ENCODE data around the gene LRP1. TPM values are rescaled to one million over a fixed set of nuclear protein-coding genes. Genes with fewer than 3 reads are reported as not detected.

The LRP1 gene
- total RNA-seq, 1 donor from 2014 or later: 477 TPM

DNA sequence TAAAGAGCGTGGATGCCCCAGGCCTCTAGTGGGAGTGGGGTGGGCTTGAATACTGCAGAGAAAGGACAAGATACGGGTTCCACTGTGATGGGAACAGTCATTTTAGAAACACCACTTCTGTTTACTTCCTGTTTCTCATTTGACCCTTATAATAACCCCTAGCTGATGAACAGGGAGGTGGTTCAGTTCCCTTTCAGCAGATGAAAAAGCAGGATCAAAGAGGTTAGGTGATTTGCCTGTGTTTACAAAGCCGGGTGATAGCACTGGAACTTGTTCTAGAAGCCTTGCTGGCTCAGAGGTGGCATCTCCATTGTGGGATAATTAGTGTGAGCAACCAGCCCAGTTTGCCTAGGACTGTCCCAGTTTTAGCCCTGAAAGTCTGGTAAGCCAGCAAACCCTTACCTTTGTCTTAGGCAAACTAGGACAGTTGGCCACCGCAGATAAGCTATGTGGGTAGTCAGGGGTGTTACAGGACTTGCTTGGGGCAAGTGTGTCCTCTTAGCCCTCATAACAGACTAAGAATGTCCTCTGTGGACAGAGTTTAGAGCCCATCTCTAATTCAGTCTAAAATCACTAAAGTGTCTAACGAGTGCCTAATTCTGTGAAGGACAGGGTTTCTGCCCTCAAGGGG lies 26.6 kb downstream of the LRP1 start:
- Histone ChIP-seq H3K27ac (peak overlapping the region; percentile 92), H3K9me3 (no peaks in the 10 kb centered on the region), H3K4me3 (no peak overlapping the region), H3K4me1 (peaks cover 64% of the 10 kb centered on the region), H3K27me3 (no peaks in the 10 kb centered on the region), H3K36me3 (peaks cover 3 to 56% of the 10 kb centered on the region in 2 donors)
- intact Hi-C loops (cut with DNase I): no loop called here
- no peak for DNase-seq (ENCODE audit: extremely low spot score in 2 of 2)
- TF ChIP-seq, protein P1, sequence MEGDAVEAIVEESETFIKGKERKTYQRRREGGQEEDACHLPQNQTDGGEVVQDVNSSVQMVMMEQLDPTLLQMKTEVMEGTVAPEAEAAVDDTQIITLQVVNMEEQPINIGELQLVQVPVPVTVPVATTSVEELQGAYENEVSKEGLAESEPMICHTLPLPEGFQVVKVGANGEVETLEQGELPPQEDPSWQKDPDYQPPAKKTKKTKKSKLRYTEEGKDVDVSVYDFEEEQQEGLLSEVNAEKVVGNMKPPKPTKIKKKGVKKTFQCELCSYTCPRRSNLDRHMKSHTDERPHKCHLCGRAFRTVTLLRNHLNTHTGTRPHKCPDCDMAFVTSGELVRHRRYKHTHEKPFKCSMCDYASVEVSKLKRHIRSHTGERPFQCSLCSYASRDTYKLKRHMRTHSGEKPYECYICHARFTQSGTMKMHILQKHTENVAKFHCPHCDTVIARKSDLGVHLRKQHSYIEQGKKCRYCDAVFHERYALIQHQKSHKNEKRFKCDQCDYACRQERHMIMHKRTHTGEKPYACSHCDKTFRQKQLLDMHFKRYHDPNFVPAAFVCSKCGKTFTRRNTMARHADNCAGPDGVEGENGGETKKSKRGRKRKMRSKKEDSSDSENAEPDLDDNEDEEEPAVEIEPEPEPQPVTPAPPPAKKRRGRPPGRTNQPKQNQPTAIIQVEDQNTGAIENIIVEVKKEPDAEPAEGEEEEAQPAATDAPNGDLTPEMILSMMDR (IDR thresholded peaks at IDR 0.05): no peak
- TF ChIP-seq POLR2A (IDR thresholded peaks at IDR 0.05): no peak
- TF ChIP-seq POLR2AphosphoS5 (IDR thresholded peaks at IDR 0.05; ENCODE audit: insufficient read depth in 1 of 2, low read depth in 1 of 2): no peak

DNA sequence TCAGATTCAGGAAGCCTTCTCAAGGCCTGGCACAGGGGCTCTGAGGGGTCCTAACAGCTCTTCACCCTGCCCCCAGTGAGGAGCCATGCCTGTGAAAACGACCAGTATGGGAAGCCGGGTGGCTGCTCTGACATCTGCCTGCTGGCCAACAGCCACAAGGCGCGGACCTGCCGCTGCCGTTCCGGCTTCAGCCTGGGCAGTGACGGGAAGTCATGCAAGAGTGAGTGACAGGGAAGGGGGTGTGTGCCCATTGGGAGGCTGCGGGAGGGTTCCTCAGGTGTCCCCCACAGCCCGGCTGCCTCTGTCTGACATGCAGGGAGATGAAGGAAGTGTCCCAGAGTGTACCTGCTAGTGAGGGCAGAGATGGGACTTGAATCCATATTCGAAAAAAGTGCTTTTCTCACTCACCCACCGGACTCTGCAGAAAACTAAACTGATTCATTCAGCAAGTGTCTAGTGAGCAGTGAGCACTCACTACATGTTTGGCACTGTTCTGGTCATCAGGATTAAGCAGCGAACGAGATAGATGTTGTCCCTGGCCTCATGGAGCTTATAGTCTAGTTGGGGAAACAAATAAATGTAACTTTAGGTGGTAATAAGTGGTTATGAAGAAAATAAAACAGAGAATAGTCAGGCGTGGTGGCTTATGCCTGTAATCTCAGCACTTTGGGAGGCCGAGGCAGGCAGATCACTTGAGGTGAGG lies 28.6 kb downstream of the LRP1 start:
- no peak for DNase-seq (ENCODE audit: extremely low spot score in 2 of 2)
- intact Hi-C loops (cut with DNase I): no loop called here
- Histone ChIP-seq H3K36me3 (peaks cover 8 to 75% of the 10 kb centered on the region in 2 donors), H3K27ac (no peak overlapping the region), H3K9me3 (no peaks in the 10 kb centered on the region), H3K4me3 (no peak overlapping the region), H3K4me1 (peaks cover 45% of the 10 kb centered on the region), H3K27me3 (no peaks in the 10 kb centered on the region)
- TF ChIP-seq POLR2AphosphoS5 (IDR thresholded peaks at IDR 0.05; ENCODE audit: insufficient read depth in 1 of 2, low read depth in 1 of 2) (no peak), POLR2A (IDR thresholded peaks at IDR 0.05) (no peak)
- TF ChIP-seq, protein P1 (IDR thresholded peaks at IDR 0.05): no peak

DNA sequence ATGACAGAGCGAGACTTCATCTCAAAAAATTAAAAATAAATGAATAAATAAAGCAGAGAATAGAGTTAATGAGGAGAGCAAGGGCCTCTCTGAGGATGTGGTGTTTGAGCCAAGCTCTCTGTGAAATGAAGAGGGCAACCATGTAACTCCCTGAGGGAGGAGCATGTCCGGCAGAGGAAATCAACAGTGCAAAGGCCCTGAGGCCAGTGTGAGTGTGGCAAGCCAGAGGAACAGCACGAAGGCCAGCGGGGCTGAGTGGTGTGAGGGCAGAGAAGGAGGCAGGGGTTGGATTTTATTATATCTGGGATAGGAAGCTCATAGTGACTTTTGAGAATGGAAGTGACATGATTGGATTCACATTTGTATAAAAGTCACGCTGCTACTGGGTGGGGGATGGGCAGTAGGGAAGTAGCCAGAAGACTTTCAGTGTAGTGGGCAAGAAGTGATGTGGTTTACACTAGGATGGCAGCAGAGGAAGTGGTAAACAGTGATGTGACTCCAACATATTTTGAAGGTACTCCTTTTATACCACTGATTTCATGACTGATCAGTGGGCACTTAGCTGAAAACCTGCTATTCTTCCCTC lies 29.4 kb downstream of the LRP1 start:
- TF ChIP-seq POLR2AphosphoS5 (IDR thresholded peaks at IDR 0.05; ENCODE audit: insufficient read depth in 1 of 2, low read depth in 1 of 2): no peak
- intact Hi-C loops (cut with DNase I): no loop called here
- H3K9me3 ChIP-seq: no peaks in the 10 kb centered on the region
- peak overlapping the region; percentile 37 for H3K27ac ChIP-seq
- no peak for DNase-seq (ENCODE audit: extremely low spot score in 2 of 2)
- H3K36me3 ChIP-seq: peaks cover 8 to 84% of the 10 kb centered on the region in 2 donors
- peaks cover 37% of the 10 kb centered on the region for H3K4me1 ChIP-seq
- no peak overlapping the region for H3K4me3 ChIP-seq
- no peaks in the 10 kb centered on the region for H3K27me3 ChIP-seq

DNA sequence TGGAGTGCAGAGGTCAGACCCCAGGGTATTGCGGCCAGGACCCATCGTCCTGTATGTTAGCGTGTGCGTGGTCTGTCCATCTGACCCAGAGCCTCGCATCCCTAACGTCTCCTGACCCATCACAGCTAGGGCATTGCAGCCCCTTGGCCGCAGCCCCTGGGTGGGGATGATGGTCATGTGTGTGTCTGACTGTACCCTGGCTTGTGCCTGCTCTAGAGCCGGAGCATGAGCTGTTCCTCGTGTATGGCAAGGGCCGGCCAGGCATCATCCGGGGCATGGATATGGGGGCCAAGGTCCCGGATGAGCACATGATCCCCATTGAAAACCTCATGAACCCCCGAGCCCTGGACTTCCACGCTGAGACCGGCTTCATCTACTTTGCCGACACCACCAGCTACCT lies 29.9 kb downstream of the LRP1 start:
- intact Hi-C loops (cut with DNase I): no loop called here
- DNase-seq (ENCODE audit: extremely low spot score in 2 of 2): no peak
- peaks cover 8 to 89% of the 10 kb centered on the region in 2 donors for H3K36me3 ChIP-seq

DNA sequence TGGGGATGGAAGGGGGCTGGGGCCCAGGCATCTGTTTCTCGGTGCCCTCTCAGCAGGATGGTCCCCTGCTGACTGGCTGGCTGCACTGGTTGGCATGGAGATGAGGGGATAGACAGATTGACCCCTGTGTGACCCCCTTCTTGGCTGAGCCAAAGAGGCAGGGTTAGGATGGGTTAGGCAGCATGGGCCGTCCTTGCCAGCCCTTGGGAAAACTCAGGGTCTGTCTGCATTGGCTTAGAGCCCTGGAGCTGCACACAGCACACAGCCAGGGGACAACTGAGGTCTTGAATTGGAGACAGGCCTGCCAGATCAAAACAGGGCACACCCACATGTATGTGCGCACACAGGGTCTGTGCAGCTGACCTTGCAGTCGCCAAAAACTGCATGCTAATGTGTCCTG lies 30.4 kb downstream of the LRP1 start:
- H3K9me3 ChIP-seq: no peaks in the 10 kb centered on the region
- peaks cover 27% of the 10 kb centered on the region for H3K4me1 ChIP-seq
- TF ChIP-seq POLR2A (IDR thresholded peaks at IDR 0.05) (no peak), POLR2AphosphoS5 (IDR thresholded peaks at IDR 0.05; ENCODE audit: insufficient read depth in 1 of 2, low read depth in 1 of 2) (no peak)
- TF ChIP-seq, protein P1 (IDR thresholded peaks at IDR 0.05): no peak
- DNase-seq (ENCODE audit: extremely low spot score in 2 of 2): no peak
- no peaks in the 10 kb centered on the region for H3K27me3 ChIP-seq
- H3K4me3 ChIP-seq: no peak overlapping the region
- peaks cover 8 to 92% of the 10 kb centered on the region in 2 donors for H3K36me3 ChIP-seq
- H3K27ac ChIP-seq: peak overlapping the region; percentile 37
- intact Hi-C loops (cut with DNase I): no loop called here

More for the DNA sequence above, 29.9 kb downstream of the LRP1 start:
- H3K27ac ChIP-seq: peak overlapping the region; percentile 37
- H3K4me1 ChIP-seq: peaks cover 32% of the 10 kb centered on the region
- H3K4me3 ChIP-seq: no peak overlapping the region
- H3K27me3 ChIP-seq: no peaks in the 10 kb centered on the region
- H3K9me3 ChIP-seq: no peaks in the 10 kb centered on the region
- TF ChIP-seq, protein P1 (IDR thresholded peaks at IDR 0.05): no peak
- no peak for TF ChIP-seq POLR2AphosphoS5 (IDR thresholded peaks at IDR 0.05; ENCODE audit: insufficient read depth in 1 of 2, low read depth in 1 of 2)
- TF ChIP-seq POLR2A (IDR thresholded peaks at IDR 0.05): no peak

Data from vagina (tissue), 2 donors.